H1 (cell line): ENCODE measurements around the gene CIRBP. TPM values are rescaled to one million over a fixed set of nuclear protein-coding genes. Genes with fewer than 3 reads are reported as not detected.
A peak's percentile ranks its signal among the peaks of the same experiment; 100 is the strongest.

Experiments used
- CTCF ChIA-PET: fragments of 300-600 bp; sonication (Branson Sonifier 250); formaldehyde crosslinking; loops from one replicate; lab custom pipeline; 2021; ENCODE audit not compliant: partially characterized antibody; lab: Charles Lee
- POLR2A ChIA-PET: fragments of 300-600 bp; sonication (Branson Sonifier 250); formaldehyde crosslinking; loops from one replicate; lab custom pipeline; 2021; ENCODE audit warnings: inconsistent platforms; ENCODE audit not compliant: partially characterized antibody; lab: Charles Lee
- DNase-seq, 2 experiments: peaks; one replicate each; pipeline versions ENCODE4 v3.0.0 to v3.0.0-alpha.2; 2010 to 2022; ENCODE audit warnings: low spot score in 2 of 2, low read depth in 1 of 2, mixed read lengths in 1 of 2
- FAIRE-seq: peaks from 2 replicates; lab custom pipeline; 2011; peaks lifted over from hg19 to GRCh38; lab: Jason Lieb, UNC
- H2AFZ ChIP-seq: 2 replicates; pipeline ENCODE4 v1.8.1; 2012; ENCODE audit warnings: low read length, inconsistent platforms
- H2AK5ac ChIP-seq: 2 replicates; pipeline ENCODE4 v1.6.1; 2013; ENCODE audit warnings: low read depth, low read length
- H2BK120ac ChIP-seq: replicated peaks from 2 replicates; pipeline ENCODE3; 2013; ENCODE audit warnings: low read depth, low read length, inconsistent platforms
- H2BK12ac ChIP-seq: 2 replicates; pipeline ENCODE4 v1.6.1; 2013; ENCODE audit warnings: low read depth, low read length
- H2BK15ac ChIP-seq: 2 replicates; pipeline ENCODE4 v1.6.1; 2013; ENCODE audit warnings: low read length
- H2BK20ac ChIP-seq: 2 replicates; pipeline ENCODE4 v1.6.1; 2013; ENCODE audit warnings: low read length
- H2BK5ac ChIP-seq: 2 replicates; pipeline ENCODE4 v1.6.1; 2013; ENCODE audit warnings: low read depth, low read length
- H3K14ac ChIP-seq: 2 replicates; pipeline ENCODE4 v1.6.1; 2013; ENCODE audit warnings: inconsistent platforms; ENCODE audit not compliant: insufficient read length
- H3K18ac ChIP-seq: 2 replicates; pipeline ENCODE4 v1.6.1; 2013; ENCODE audit warnings: low read length; ENCODE audit errors: extremely low read depth
- H3K23ac ChIP-seq: 2 replicates; pipeline ENCODE4 v1.6.1; 2013; ENCODE audit warnings: inconsistent platforms; ENCODE audit not compliant: insufficient read length
- H3K23me2 ChIP-seq: 2 replicates; pipeline ENCODE4 v1.6.1; 2013; ENCODE audit warnings: low read depth, low read length
- H3K27ac ChIP-seq: 2 replicates; pipeline ENCODE4 v1.6.1; 2011; ENCODE audit warnings: low read depth, low read length, inconsistent platforms
- H3K27me3 ChIP-seq, 4 experiments: replicated peaks in 1 of 4; 1 replicate in 1 of 4; 2 replicates in 3 of 4; pipeline versions ENCODE4 v1.6.1 to v1.8.1; 2011 to 2013; ENCODE audit warnings: low read length in 3 of 4, mild to moderate bottlenecking in 3 of 4, inconsistent platforms in 2 of 4, mixed read lengths in 2 of 4, moderate library complexity in 1 of 4; ENCODE audit not compliant: control insufficient read depth in 3 of 4, insufficient read depth in 3 of 4; ENCODE audit errors: extremely low read depth in 1 of 4
- H3K36me3 ChIP-seq, 4 experiments: 2 replicates each; pipeline versions ENCODE4 v1.6.1 to v1.8.1; 2011 to 2013; ENCODE audit warnings: mild to moderate bottlenecking in 4 of 4, low read length in 3 of 4, moderate library complexity in 2 of 4, control low read depth in 1 of 4, inconsistent platforms in 1 of 4; ENCODE audit not compliant: insufficient read depth in 4 of 4, control insufficient read depth in 2 of 4
- H3K4ac ChIP-seq: replicated peaks from 2 replicates; pipeline ENCODE3; 2013; ENCODE audit warnings: low read length, low read depth, mixed read lengths, inconsistent platforms; ENCODE audit not compliant: insufficient read length
- H3K4me1 ChIP-seq, 4 experiments: replicated peaks in 1 of 4; 1 replicate in 1 of 4; 2 replicates in 3 of 4; pipeline versions ENCODE4 v1.6.1 to v1.8.1; 2011 to 2013; ENCODE audit warnings: low read length in 3 of 4, inconsistent platforms in 2 of 4, mixed read lengths in 1 of 4; ENCODE audit not compliant: insufficient read depth in 4 of 4, control insufficient read depth in 3 of 4
- H3K4me2 ChIP-seq, 2 experiments: 2 replicates each; pipeline versions ENCODE4 v1.6.1 to v1.8.1; 2011 to 2013; ENCODE audit warnings: low read depth in 2 of 2, low read length in 2 of 2, control low read depth in 1 of 2, inconsistent platforms in 1 of 2, mild to moderate bottlenecking in 1 of 2; ENCODE audit not compliant: insufficient read depth in 1 of 2
- H3K4me3 ChIP-seq, 4 experiments: fragments of 200-600, 300-600 bp in 1 of 4; sonication (generic), shearing (Covaris generic), sonication (Bioruptor Twin) in 1 of 4; 2 replicates each; pipeline versions ENCODE4 v1.5.1 to v1.8.1; 2011 to 2016; ENCODE audit warnings: low read length in 4 of 4, low read depth in 3 of 4, control low read depth in 2 of 4, inconsistent platforms in 2 of 4, mild to moderate bottlenecking in 2 of 4, mixed read lengths in 1 of 4, moderate library complexity in 1 of 4; ENCODE audit not compliant: insufficient read depth in 2 of 4; ENCODE audit errors: extremely low read depth in 1 of 4
- H3K56ac ChIP-seq: replicated peaks from 2 replicates; pipeline ENCODE3; 2013; ENCODE audit warnings: low read depth, mild to moderate bottlenecking, mixed read lengths, low read length, inconsistent platforms; ENCODE audit not compliant: insufficient read length
- H3K79me1 ChIP-seq: 2 replicates; pipeline ENCODE4 v1.6.1; 2013; ENCODE audit warnings: low read depth, low read length, control low read depth
- H3K79me2 ChIP-seq, 2 experiments: 2 replicates each; pipeline versions ENCODE4 v1.6.1 to v1.8.1; 2012 to 2013; ENCODE audit warnings: low read length in 2 of 2, mild to moderate bottlenecking in 2 of 2, inconsistent platforms in 1 of 2; ENCODE audit not compliant: insufficient read depth in 2 of 2, control insufficient read depth in 1 of 2
- H3K9ac ChIP-seq, 4 experiments: replicated peaks in 1 of 4; 1 replicate in 1 of 4; 2 replicates in 3 of 4; pipeline versions ENCODE4 v1.6.1 to v1.8.1; 2011 to 2013; ENCODE audit warnings: low read depth in 3 of 4, low read length in 3 of 4, control low read depth in 2 of 4, mild to moderate bottlenecking in 2 of 4, moderate library complexity in 2 of 4, inconsistent platforms in 1 of 4; ENCODE audit errors: extremely low read depth in 1 of 4
- H3K9me3 ChIP-seq, 2 experiments: 2 replicates each; pipeline versions ENCODE4 v1.6.1 to v1.8.1; 2012 to 2013; ENCODE audit warnings: mild to moderate bottlenecking in 2 of 2, moderate library complexity in 2 of 2, control low read depth in 1 of 2, inconsistent platforms in 1 of 2, low read depth in 1 of 2, low read length in 1 of 2, mixed read lengths in 1 of 2; ENCODE audit not compliant: insufficient read depth in 2 of 2
- H4K20me1 ChIP-seq, 2 experiments: replicated peaks in 1 of 2; 2 replicates each; pipeline versions ENCODE3 to v1.8.1; 2011 to 2013; ENCODE audit warnings: inconsistent platforms in 2 of 2, low read length in 2 of 2, mild to moderate bottlenecking in 1 of 2; ENCODE audit not compliant: insufficient read depth in 2 of 2, control insufficient read depth in 1 of 2
- H4K5ac ChIP-seq: 2 replicates; pipeline ENCODE4 v1.6.1; 2013; ENCODE audit warnings: low read length, low read depth, mixed read lengths, inconsistent platforms; ENCODE audit not compliant: insufficient read length
- H4K8ac ChIP-seq: 2 replicates; pipeline ENCODE4 v1.8.0; 2013; ENCODE audit warnings: mild to moderate bottlenecking, moderate library complexity, low read length, inconsistent platforms; ENCODE audit not compliant: insufficient read depth; ENCODE audit errors: extremely low read depth
- H4K91ac ChIP-seq: replicated peaks from 2 replicates; pipeline ENCODE3; 2013; ENCODE audit warnings: low read length, mixed read lengths, inconsistent platforms; ENCODE audit not compliant: insufficient read length
- BACH1 ChIP-seq: IDR thresholded peaks from 2 replicates; pipeline ENCODE4 v1.6.1; 2012; ENCODE audit warnings: low read length, improper control_type of control experiment
- EGR1 ChIP-seq: IDR thresholded peaks from 2 replicates; pipeline ENCODE4 v1.6.1; 2011; ENCODE audit warnings: low read depth, low read length, borderline replicate concordance
- RAD21 ChIP-seq, 2 experiments: IDR thresholded peaks in 1 of 2; conservative IDR thresholded peaks in 1 of 2; 2 replicates each; pipeline ENCODE4 v1.6.1; 2011; ENCODE audit warnings: low read depth in 2 of 2, low read length in 2 of 2, improper control_type of control experiment in 1 of 2, inconsistent platforms in 1 of 2, mild to moderate bottlenecking in 1 of 2, moderate library complexity in 1 of 2
- TEAD4 ChIP-seq: IDR thresholded peaks from 2 replicates; pipeline ENCODE4 v1.6.1; 2012; ENCODE audit warnings: low read depth, low read length, inconsistent platforms, mixed read lengths
- WGBS, 2 experiments: shearing (Covaris generic) in 1 of 2; methylation state at CpG; one replicate each; pipeline versions ENCODE4 v1.1.6 to v1.1.7; 2013 to 2015; ENCODE audit warnings: low lambda C conversion rate in 2 of 2, mixed read lengths in 2 of 2, inconsistent platforms in 1 of 2, low coverage in 1 of 2, missing lambda C conversion rate in 1 of 2; ENCODE audit not compliant: insufficient replicate concordance in 2 of 2, insufficient coverage in 1 of 2, insufficient read length in 1 of 2; ENCODE audit errors: extremely low coverage in 1 of 2, missing lambda C conversion rate in 1 of 2; 5-methylcytosine and 5-hydroxymethylcytosine counted together
- polyA plus RNA-seq, 7 experiments: library from polyadenylated mRNA; depleted of rRNA in 3 of 7; stranded (reverse) in 5 of 7; unstranded in 2 of 7; fragments of >200 nt in 5 of 7; fragments of 200-250 nt in 2 of 7; gene quantifications; 1 replicate in 5 of 7; 2 replicates in 1 of 7; 4 replicates in 1 of 7; pipeline versions ENCODE4 v1.2.1 to v1.2.3, GENCODE V29; 2011 to 2013; ENCODE audit warnings: missing spikeins in 2 of 7, mixed read lengths in 2 of 7
- total RNA-seq: library from RNA; stranded (reverse); fragmentation: NEBNext Ultra II Directional; extraction: Animal tissue kit (Norgen Biotek cat#: 25700); gene quantifications from 2 replicates; pipeline ENCODE4 v1.2.1, GENCODE V29; 2021

The CIRBP gene
- total and polyA plus RNA-seq, 2 of the 8 experiments (the other 6 are each of a cell fraction or from before 2014, with no cell fraction given) = 175 to 199 TPM

DNA sequence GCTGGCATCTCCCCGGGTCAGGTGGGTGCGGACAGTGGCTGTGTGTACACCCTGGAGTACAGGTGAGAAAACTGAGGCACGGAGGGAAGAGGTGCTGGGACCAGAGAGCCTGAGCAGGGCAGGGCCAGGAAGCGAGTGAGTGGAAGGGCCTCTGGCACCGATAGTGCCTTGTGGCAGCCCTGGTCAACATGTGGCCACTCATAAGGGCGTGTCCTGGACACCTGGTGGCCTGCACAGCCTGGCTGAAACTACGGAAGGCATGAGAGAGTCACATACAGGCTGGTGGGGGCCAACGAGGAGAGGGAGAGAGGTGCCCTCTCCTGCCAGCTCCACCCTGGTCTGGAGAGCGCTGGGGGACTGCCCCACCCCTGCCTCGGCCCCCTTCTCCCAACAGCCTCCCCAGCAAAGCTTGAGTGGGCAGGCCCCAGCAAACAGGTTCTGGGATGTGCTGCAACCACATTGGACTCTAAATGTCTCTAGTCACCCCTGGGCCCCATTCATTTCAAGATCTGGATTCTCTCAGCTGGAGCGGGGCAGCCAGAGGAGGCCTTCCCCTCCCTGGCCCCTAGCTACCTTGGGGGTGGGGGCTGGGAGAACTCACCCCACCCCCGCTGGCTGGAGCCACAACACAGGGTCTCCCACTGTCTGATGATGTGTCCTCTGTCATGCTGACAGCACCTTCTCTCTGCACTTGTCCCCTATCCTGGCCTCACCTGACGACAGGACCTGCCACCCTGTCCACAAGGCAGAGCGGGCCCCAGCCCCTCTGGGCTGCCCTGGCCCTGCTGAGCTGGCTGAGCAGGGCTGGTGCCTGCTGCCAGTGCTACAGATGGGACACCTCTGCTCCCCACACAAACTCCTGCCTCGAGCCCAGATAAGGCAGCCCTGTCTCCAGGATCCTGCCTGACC is 37.1 kb upstream of the CIRBP start:
- Histone ChIP-seq H2BK5ac (no peak overlapping the region), H2BK120ac (no peak overlapping the region), H3K56ac (no peak overlapping the region), H3K4ac (no peak overlapping the region), H4K5ac (no peak overlapping the region), H4K8ac (no peak overlapping the region; the same call in 1 of the 2 replicates), H3K36me3 (peaks cover 5 to 69% (median 9%) of the 10 kb centered on the region in 4 experiments; a peak in 6 of 8 replicates), H2BK20ac (no peak overlapping the region), H3K79me2 (no peaks in the 10 kb centered on the region; a peak in 1 of 4 replicates), H2AFZ (no peak overlapping the region), H3K4me3 (no peak overlapping the region), H3K9ac (no peak overlapping the region), H3K9me3 (no peaks in the 10 kb centered on the region), H3K14ac (no peak overlapping the region), H3K79me1 (0 out of 2 replicates have a peak, but pooled peaks cover 3% of the 10 kb centered on the region), H4K91ac (no peak overlapping the region), H2AK5ac (0 out of 2 replicates have a peak overlapping the region, but pooled peaks have one; percentile 15), H3K23ac (no peak overlapping the region), H4K20me1 (peaks cover 2 to 22% of the 10 kb centered on the region in 2 experiments), H3K27ac (0 out of 2 replicates have a peak overlapping the region, but pooled peaks have one; percentile 15), H2BK12ac (no peak overlapping the region), H3K4me2 (no peak overlapping the region), H3K4me1 (peaks cover 0 to 6% (median 4%) of the 10 kb centered on the region in 4 experiments; a peak in 2 of 7 replicates), H3K18ac (no peak overlapping the region), H3K27me3 (no peaks in the 10 kb centered on the region), H2BK15ac (no peak overlapping the region), H3K23me2 (no peaks in the 10 kb centered on the region; the same call in 1 of the 2 replicates)
- 94% methylated on average over 14 of the region's 15 CpGs; no CpG with 5 or more reads in 1 of the 2 experiments for WGBS, 2 experiments
- ChIA-PET CTCF (interaction anchor here (0.9 to 1.9 kb wide), 4 partner anchors 8 to 14 kb away, joined by 3 to 8 read pairs (median 6); no protein-coding TSS in a partner anchor), POLR2A (interaction anchor here (0.8 to 1.9 kb wide), 7 partner anchors 9 to 228 kb away, joined by 3 to 6 read pairs (median 4); partner anchors contain the start of genes ATP5F1D and FAM174C)
- no peak for DNase-seq
- FAIRE-seq = no peak
- TF ChIP-seq EGR1 (no peak), BACH1 (no peak), RAD21 (IDR thresholded peaks at IDR 0.05 in 1 of 2, conservative IDR thresholded peaks at IDR 0.05 in 1 of 2; ENCODE audit: low read depth in 2 of 2, low read length in 2 of 2) (no peak), TEAD4 (no peak)
